Glutamatergic neuron (in vitro differentiated cells): Measurements from ENCODE around the gene PPP2R5C. TPM values are rescaled to one million over a fixed set of nuclear protein-coding genes. Genes with fewer than 3 reads are reported as not detected.

Experiments
- DNase-seq: peaks from one replicate; pipeline ENCODE4 v3.0.0; 2022
- H3K27ac Mint-ChIP-seq: one replicate; pipeline ENCODE4 v1.8.0; 2020; ENCODE audit warnings: mild to moderate bottlenecking, mixed read lengths, inconsistent platforms; ENCODE audit not compliant: unreplicated experiment
- H3K27me3 Mint-ChIP-seq: one replicate; pipeline ENCODE4 v1.8.0; 2020; ENCODE audit warnings: mild to moderate bottlenecking, moderate library complexity, mixed read lengths, inconsistent platforms; ENCODE audit not compliant: unreplicated experiment
- H3K36me3 Mint-ChIP-seq: one replicate; pipeline ENCODE4 v1.8.0; 2020; ENCODE audit warnings: mild to moderate bottlenecking, mixed read lengths, inconsistent platforms; ENCODE audit not compliant: unreplicated experiment
- H3K4me1 Mint-ChIP-seq: one replicate; pipeline ENCODE4 v1.8.0; 2020; ENCODE audit warnings: mild to moderate bottlenecking, low read depth, mixed read lengths, inconsistent platforms; ENCODE audit not compliant: unreplicated experiment
- H3K4me3 Mint-ChIP-seq: one replicate; pipeline ENCODE4 v1.8.0; 2020; ENCODE audit warnings: mild to moderate bottlenecking, mixed read lengths, inconsistent platforms; ENCODE audit not compliant: unreplicated experiment
- H3K9me3 Mint-ChIP-seq: one replicate; pipeline ENCODE4 v1.8.0; 2020; ENCODE audit warnings: mild to moderate bottlenecking, moderate library complexity, mixed read lengths, inconsistent platforms; ENCODE audit not compliant: unreplicated experiment
- total RNA-seq: library from RNA; stranded (reverse); fragmentation: NEBNext Ultra II Directional; extraction: Animal tissue kit (Norgen Biotek cat#: 25700); gene quantifications from one replicate; pipeline ENCODE4 v1.2.1, GENCODE V29; 2021; ENCODE audit not compliant: unreplicated experiment
- TF ChIP-seq, protein P1 (sequence below): fragments of 200-600 bp; sonication (generic); IDR thresholded peaks from one replicate; pipeline ENCODE4 v1.5.0; 2021; ENCODE audit not compliant: partially characterized antibody, unreplicated experiment

PPP2R5C gene
- total RNA-seq, 1 donor from 2014 or later, result 116 TPM

DNA sequence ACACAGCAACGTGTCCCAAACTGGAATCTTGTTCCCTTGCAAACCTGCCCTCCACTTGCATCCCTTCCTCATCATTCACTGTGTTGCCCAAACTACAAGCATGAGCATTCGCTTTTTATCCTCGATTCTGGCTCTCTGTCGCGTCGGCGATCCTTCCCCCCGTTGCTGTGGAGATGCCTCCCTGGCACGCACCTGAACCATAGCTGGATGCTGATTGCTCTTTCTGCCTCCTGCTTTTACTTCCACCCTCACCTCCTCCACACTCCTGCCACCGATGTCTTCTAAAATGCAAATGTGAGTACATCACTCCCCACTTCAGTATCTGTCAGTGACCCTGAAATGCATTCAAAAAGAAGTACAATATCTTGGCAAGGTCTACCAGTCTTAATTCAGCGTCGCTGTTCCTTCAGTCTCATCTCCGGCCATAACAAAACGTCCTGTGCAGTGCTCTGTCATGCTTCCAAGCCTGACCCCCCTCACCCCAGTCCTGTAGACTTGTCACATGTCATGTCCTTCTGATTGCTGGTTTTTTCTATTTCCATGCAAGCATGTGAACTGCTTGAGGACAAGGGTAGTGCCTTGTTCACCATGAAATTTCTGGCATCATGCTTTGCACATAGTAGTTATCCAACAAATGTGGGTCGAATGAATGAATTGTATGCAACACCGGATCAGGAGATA lies 2.5 kb upstream of the PPP2R5C start:
- no peak overlapping the region for H3K27ac Mint-ChIP-seq
- H3K36me3 Mint-ChIP-seq, result peaks cover 8% of the 10 kb centered on the region
- H3K4me3 Mint-ChIP-seq, result peak overlapping the region; percentile 34
- DNase-seq, result no peak
- TF ChIP-seq, protein P1, sequence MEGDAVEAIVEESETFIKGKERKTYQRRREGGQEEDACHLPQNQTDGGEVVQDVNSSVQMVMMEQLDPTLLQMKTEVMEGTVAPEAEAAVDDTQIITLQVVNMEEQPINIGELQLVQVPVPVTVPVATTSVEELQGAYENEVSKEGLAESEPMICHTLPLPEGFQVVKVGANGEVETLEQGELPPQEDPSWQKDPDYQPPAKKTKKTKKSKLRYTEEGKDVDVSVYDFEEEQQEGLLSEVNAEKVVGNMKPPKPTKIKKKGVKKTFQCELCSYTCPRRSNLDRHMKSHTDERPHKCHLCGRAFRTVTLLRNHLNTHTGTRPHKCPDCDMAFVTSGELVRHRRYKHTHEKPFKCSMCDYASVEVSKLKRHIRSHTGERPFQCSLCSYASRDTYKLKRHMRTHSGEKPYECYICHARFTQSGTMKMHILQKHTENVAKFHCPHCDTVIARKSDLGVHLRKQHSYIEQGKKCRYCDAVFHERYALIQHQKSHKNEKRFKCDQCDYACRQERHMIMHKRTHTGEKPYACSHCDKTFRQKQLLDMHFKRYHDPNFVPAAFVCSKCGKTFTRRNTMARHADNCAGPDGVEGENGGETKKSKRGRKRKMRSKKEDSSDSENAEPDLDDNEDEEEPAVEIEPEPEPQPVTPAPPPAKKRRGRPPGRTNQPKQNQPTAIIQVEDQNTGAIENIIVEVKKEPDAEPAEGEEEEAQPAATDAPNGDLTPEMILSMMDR, result no peak
- peaks cover 2% of the 10 kb centered on the region for H3K4me1 Mint-ChIP-seq
- H3K27me3 Mint-ChIP-seq, result peaks cover 4% of the 10 kb centered on the region
- peaks cover 10% of the 10 kb centered on the region for H3K9me3 Mint-ChIP-seq

DNA sequence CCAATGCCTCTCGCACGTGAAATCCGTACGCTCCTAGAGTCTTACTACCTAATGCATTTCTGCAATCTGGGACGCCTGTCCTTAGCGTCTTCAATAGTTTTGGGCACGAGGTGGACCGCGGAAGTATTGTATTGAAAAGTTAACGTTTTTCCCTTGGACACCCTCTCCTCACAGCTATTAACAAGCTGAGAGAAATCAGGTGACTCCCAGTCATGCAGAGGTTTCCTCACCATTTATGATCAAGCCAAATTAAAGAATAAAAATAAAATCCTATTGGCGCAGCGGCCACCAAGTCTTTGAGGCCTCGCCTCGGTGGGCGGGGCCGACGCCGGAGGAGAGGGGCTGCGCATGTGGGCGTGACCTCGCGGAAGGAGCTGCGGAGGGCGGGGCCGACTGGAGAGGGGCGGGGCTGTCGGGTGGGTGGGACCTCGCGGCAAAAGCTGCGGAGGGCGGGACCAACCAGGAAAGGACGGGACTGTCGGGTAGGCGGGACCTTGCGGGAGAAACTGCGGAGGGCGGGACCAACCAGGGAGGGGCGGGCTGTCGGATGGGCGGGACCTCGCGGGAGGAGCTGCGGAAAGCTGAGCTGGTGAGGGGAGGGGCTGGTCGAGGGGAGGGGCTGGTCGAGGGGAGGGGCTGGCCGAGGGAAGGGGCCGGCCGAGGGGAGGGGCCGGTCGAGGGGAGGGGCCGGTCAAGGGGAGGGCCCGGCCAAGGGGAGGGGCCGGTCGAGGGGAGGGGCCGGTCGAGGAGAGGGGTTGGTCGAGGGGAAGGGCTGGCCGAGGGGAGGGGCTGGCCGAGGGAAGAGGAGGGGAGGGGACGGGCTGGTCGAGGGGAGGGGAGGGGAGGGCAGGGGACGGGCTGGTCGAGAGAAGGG lies 1.1 kb upstream of the PPP2R5C start:
- peak; percentile 98 for DNase-seq
- Mint-ChIP-seq H3K36me3 (peaks cover 5% of the 10 kb centered on the region), H3K4me3 (peak overlapping the region; percentile 61), H3K9me3 (peaks cover 9% of the 10 kb centered on the region), H3K27me3 (peaks cover 4% of the 10 kb centered on the region), H3K27ac (no peak overlapping the region), H3K4me1 (peaks cover 2% of the 10 kb centered on the region)
- TF ChIP-seq, protein P1, result no peak

DNA sequence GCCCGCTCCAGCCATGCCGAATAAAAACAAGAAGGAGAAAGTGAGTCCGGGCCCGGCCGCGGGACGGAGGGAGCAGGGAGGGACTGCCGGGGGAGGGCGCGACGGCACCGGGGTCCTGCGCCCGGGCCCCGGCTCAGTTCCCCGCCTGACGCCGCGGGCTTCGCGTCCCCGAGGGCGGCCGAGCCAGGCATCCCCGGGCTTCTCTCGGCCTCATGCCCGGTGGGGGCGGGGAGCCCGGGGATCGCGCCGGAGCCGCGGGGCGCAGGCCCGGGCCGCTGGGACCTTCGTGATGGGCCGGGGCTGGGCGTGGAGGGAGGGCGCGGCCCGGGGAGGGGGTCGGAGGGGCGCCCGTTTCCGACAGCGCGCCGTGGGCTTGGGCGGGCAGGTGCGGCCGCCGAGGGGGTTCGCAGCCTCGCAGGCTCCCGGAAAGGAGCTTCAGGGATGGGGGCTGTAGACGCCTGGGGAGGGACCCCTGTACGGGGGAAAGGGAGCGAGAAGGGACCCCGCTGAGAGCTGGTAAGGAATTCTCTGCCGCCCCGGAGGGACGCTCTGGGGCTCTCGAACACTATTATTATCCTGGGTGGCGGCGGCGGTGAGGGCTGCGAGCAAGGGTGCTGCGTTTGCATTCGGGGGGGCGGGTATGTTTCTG lies 496 bp downstream of the PPP2R5C start:
- no peaks in the 10 kb centered on the region for H3K4me1 Mint-ChIP-seq
- peak overlapping the region; percentile 93 for H3K4me3 Mint-ChIP-seq
- H3K27me3 Mint-ChIP-seq, result peaks cover 4% of the 10 kb centered on the region
- H3K27ac Mint-ChIP-seq, result peak overlapping the region; percentile 74
- peaks cover 5% of the 10 kb centered on the region for H3K36me3 Mint-ChIP-seq
- peak; percentile 54 for DNase-seq
- H3K9me3 Mint-ChIP-seq, result peaks cover 9% of the 10 kb centered on the region
- TF ChIP-seq, protein P1, result no peak

DNA sequence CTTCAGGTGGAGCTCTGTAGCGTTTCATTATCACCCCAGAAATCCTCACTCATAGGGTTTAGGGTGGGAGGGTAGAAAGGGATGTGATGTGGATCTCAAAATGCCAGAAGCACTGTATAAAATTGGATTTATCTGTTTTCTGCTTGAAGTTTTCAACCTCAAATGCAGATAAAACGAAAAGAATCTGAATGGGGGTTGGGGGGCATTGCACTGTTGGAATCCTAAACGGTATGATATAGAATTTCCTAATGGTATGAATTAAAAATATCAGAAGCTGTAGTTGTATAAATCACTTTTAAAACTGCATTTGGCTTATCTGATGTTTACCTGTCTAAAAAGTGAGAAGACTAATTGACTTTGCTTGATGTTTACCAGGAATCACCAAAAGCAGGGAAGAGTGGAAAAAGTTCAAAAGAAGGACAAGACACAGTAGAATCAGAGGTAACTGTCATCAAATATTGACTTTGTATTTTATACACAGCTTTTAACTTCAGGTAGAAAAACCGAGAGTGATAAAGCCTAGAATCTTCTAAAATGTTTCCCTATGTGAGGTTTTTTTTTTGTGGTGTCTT lies 1.1 kb downstream of the PPP2R5C start:
- Mint-ChIP-seq H3K4me1 (no peaks in the 10 kb centered on the region), H3K4me3 (peak overlapping the region; percentile 93), H3K36me3 (peaks cover 5% of the 10 kb centered on the region), H3K27me3 (peaks cover 4% of the 10 kb centered on the region), H3K27ac (peak overlapping the region; percentile 74), H3K9me3 (peaks cover 9% of the 10 kb centered on the region)
- no peak for DNase-seq
- TF ChIP-seq, protein P1, result no peak
